SK-N-SH (cell line): ENCODE measurements around the gene SLC7A7.

Experiments
- CHD2 ChIP-seq: fragments of 150-350 bp; IDR thresholded peaks from 2 replicates; pipeline ENCODE4 v1.6.1; 2018; ENCODE audit warnings: low read length; ENCODE audit not compliant: partially characterized antibody
- CTCF ChIP-seq: fragments of 200-600 bp; sonication (generic); IDR thresholded peaks from 2 replicates; pipeline ENCODE4 v1.6.1; 2017; ENCODE audit warnings: antibody characterized with exemption, mild to moderate bottlenecking, moderate library complexity
- EZH2phosphoT487 ChIP-seq: fragments of 200-600 bp; sonication (generic); IDR thresholded peaks from 2 replicates; pipeline ENCODE4 v1.6.1; 2017; ENCODE audit warnings: low read depth, mixed run types, mild to moderate bottlenecking, antibody characterized with exemption, moderate library complexity, borderline replicate concordance
- NRF1 ChIP-seq: IDR thresholded peaks from 2 replicates; pipeline ENCODE4 v1.6.1; 2012; ENCODE audit warnings: low read depth, mild to moderate bottlenecking, low read length
- POLR2AphosphoS5 ChIP-seq: IDR thresholded peaks from 2 replicates; pipeline ENCODE4 v1.6.1; 2012; ENCODE audit warnings: low read depth, low read length
- RAD21 ChIP-seq: IDR thresholded peaks from 2 replicates; pipeline ENCODE4 v1.6.1; 2012; ENCODE audit warnings: mild to moderate bottlenecking, low read length
- USF1 ChIP-seq: IDR thresholded peaks from 2 replicates; pipeline ENCODE4 v1.4.0; 2012; ENCODE audit warnings: low read depth, borderline replicate concordance
- USF2 ChIP-seq: fragments of 150-350 bp; IDR thresholded peaks from 2 replicates; pipeline ENCODE4 v1.6.1; 2017; ENCODE audit warnings: antibody characterized with exemption, low read length, low read depth, borderline replicate concordance
- YY1 ChIP-seq: IDR thresholded peaks from 2 replicates; pipeline ENCODE4 v1.4.0; 2012; ENCODE audit warnings: low read depth, mild to moderate bottlenecking
- ZBTB33 ChIP-seq: IDR thresholded peaks from 2 replicates; pipeline ENCODE4 v1.4.0; 2012; ENCODE audit warnings: low read depth, borderline replicate concordance

GRCh38 chr14:22841311-22841710 lies 26.1 kb upstream of the SLC7A7 start:
- TF ChIP-seq EZH2phosphoT487 (no peak), YY1 (no peak), CHD2 (no peak), POLR2AphosphoS5 (no peak), USF2 (no peak), ZBTB33 (no peak), NRF1 (no peak), USF1 (no peak), CTCF (no peak), RAD21 (no peak)
